Cardiac muscle cell (in vitro differentiated cells and primary cell): ENCODE measurements around the gene DCLRE1C. TPM values are rescaled to one million over a fixed set of nuclear protein-coding genes. Genes with fewer than 3 reads are reported as not detected.

Experiments used
- DNase-seq, 2 donors: peaks; one replicate each; pipeline versions ENCODE4 v3.0.0 to v3.0.0-alpha.2; 2010 to 2017; ENCODE audit warnings: low read depth in 1 of 2, low spot score in 1 of 2
- H3K27ac ChIP-seq: fragments of 200-600 bp; sonication (generic); 2 replicates; pipeline ENCODE4 v1.5.1; 2016
- H3K27me3 ChIP-seq: fragments of 200-600 bp; sonication (generic); 2 replicates; pipeline ENCODE4 v1.6.0; 2016; ENCODE audit warnings: control low read depth
- H3K36me3 ChIP-seq: fragments of 200-600 bp; sonication (generic); 2 replicates; pipeline ENCODE4 v1.5.1; 2016; ENCODE audit warnings: control low read depth
- H3K4me1 ChIP-seq: fragments of 200-600 bp; sonication (generic); 2 replicates; pipeline ENCODE4 v1.8.1; 2017; ENCODE audit warnings: low read depth, mild to moderate bottlenecking, mixed run types
- H3K4me3 ChIP-seq: fragments of 200-600 bp; sonication (generic); 2 replicates; pipeline ENCODE4 v1.5.1; 2016; ENCODE audit warnings: mild to moderate bottlenecking
- H3K9me3 ChIP-seq: fragments of 200-600 bp; sonication (generic); 2 replicates; pipeline ENCODE4 v1.5.1; 2017; ENCODE audit warnings: low read depth, mild to moderate bottlenecking, control low read depth
- polyA plus RNA-seq: library from polyadenylated mRNA; unstranded; fragments of >200 nt; fragmentation: Nextera tagmentation; extraction: Ambion mirVana; gene quantifications from 2 replicates; pipeline ENCODE4 v1.2.1, GENCODE V29; 2016
- total RNA-seq: library from RNA; depleted of rRNA; stranded (reverse); fragments of >200 nt; gene quantifications from 2 replicates; pipeline ENCODE4 v1.2.3, GENCODE V29; 2016
- TF ChIP-seq, protein P1 (sequence below): IDR thresholded peaks from 2 replicates; pipeline ENCODE4 v1.5.1; 2012; ENCODE audit warnings: low read depth, mild to moderate bottlenecking, low read length

DCLRE1C gene
- total and polyA plus RNA-seq, 2 experiments from 2014 or later: 8.2 to 16.6 TPM

DNA sequence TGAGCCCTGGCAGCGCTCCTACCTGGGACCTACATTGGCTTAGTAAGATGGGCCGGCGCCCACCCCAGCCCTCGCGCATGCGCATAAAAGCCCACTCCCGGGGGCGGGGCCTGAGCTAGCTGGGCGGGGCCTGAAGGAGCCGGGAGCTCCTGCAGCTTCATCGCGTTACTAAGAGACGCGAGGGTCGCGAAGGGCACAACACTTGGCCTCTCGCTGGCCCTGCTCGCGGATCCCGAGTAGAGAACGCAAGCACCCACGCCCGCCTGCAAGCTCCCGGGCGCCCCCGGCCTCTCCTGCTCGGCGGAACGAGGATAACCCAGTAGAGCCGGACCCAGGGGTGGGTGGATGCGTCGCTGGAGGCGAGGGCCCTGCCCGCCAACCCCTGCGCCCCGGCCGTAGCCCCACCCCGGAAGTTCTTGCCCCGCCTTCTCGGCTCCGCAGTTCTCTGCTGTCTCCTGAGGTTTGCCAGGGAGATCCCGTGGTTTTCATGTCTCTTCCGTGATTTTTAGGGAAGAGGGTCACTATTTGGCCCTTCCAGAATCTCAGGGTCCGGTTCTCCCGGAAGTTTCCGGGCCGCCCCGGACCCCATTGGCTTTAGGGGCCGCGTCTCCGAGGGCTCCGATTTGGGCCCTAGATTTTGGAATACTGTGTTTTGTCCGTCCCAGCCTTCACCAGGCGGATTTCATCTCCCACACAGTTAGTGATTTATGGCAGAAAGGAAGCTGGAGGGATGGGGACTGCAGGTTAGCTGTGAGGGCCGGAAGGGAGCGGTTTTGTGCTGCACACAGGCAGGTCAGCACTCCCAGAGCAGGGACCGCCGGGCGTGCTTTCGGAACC is 5.5 kb upstream of the DCLRE1C start, which contains the start of gene MEIG1:
MEIG1 (plus strand) TSS at position 168 of the 837 bp plus-strand sequence. CDS start 7,081 bp downstream, outside the sequence.
- peak within 1 kb of the TSS; percentile 64 for H3K4me3 ChIP-seq
- no peaks in the 10 kb centered on the region for H3K9me3 ChIP-seq
- peak within 1 kb of the TSS; percentile 94 for H3K27ac ChIP-seq
- no peaks in the 10 kb centered on the region for H3K4me1 ChIP-seq
- TF ChIP-seq, protein P1, sequence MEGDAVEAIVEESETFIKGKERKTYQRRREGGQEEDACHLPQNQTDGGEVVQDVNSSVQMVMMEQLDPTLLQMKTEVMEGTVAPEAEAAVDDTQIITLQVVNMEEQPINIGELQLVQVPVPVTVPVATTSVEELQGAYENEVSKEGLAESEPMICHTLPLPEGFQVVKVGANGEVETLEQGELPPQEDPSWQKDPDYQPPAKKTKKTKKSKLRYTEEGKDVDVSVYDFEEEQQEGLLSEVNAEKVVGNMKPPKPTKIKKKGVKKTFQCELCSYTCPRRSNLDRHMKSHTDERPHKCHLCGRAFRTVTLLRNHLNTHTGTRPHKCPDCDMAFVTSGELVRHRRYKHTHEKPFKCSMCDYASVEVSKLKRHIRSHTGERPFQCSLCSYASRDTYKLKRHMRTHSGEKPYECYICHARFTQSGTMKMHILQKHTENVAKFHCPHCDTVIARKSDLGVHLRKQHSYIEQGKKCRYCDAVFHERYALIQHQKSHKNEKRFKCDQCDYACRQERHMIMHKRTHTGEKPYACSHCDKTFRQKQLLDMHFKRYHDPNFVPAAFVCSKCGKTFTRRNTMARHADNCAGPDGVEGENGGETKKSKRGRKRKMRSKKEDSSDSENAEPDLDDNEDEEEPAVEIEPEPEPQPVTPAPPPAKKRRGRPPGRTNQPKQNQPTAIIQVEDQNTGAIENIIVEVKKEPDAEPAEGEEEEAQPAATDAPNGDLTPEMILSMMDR: no peak
- H3K27me3 ChIP-seq: no peaks in the 10 kb centered on the region
- H3K36me3 ChIP-seq: no peaks in the 10 kb centered on the region
- DNase-seq: peak; percentile 92 to 96

DNA sequence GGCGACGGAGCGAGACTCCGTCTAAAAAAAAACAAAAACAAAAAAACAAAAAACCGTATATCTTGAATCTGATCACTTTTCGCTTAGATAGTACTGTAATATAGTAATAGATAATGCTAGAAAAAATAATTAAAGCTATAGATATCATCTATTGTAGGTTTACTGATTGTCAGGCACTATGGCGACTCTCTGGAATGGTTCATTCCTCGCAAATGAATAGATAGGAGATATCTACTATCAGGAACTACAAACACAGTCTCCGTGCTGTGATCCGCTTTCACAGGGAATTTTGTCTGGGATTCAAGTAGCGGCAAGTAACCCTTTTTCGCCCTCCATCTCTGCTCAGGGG is 5.0 kb upstream of the DCLRE1C start:
- no peak for DNase-seq
- Histone ChIP-seq H3K27me3 (no peaks in the 10 kb centered on the region), H3K4me3 (peak overlapping the region; percentile 64), H3K27ac (no peak overlapping the region), H3K4me1 (no peaks in the 10 kb centered on the region), H3K9me3 (no peaks in the 10 kb centered on the region), H3K36me3 (no peaks in the 10 kb centered on the region)
- TF ChIP-seq, protein P1: no peak

GRCh38 chr10:14954934-14955333 is 1.0 kb upstream of the DCLRE1C start:
- H3K4me1 ChIP-seq: peaks cover 4% of the 10 kb centered on the region
- no peak overlapping the region for H3K27ac ChIP-seq
- DNase-seq: no peak
- no peak overlapping the region for H3K4me3 ChIP-seq
- TF ChIP-seq, protein P1: no peak
- no peaks in the 10 kb centered on the region for H3K27me3 ChIP-seq
- no peaks in the 10 kb centered on the region for H3K9me3 ChIP-seq
- no peaks in the 10 kb centered on the region for H3K36me3 ChIP-seq

DNA sequence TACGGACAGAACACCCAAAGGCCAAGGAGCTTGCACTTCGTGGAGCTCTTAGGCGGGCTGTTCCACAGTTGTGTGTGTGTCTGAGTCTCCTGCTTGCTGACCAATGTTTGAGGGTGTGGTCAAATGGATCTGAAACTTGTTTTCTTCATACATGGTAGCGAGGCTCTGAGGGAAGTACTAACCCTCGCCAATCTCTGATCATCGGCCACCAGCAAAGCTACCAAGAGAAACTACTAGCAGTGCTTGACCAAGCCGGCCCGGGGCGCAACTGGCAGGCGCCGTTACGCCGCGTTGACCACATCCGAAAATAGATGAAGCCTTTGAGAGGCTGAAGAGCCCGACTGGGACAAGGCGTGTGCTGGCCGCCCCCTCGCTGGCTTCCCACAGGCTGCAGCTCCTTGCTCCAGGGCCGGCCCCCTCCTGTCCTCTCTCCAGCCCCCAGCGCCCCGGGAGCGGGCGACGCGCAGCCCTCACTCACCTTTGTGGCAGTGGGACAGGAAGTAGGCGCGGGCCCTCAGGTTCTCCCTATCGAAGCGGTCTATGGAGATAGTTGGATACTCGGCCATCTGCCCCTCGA is 384 bp downstream of the DCLRE1C start:
- no peaks in the 10 kb centered on the region for H3K27me3 ChIP-seq
- TF ChIP-seq, protein P1: no peak
- H3K4me1 ChIP-seq: peaks cover 4% of the 10 kb centered on the region
- H3K4me3 ChIP-seq: peak overlapping the region; percentile 52
- no peaks in the 10 kb centered on the region for H3K36me3 ChIP-seq
- DNase-seq: peak; percentile 66 to 84
- peak overlapping the region; percentile 73 for H3K27ac ChIP-seq
- no peaks in the 10 kb centered on the region for H3K9me3 ChIP-seq

GRCh38 chr10:14952851-14953423 is 959 bp downstream of the DCLRE1C start:
- TF ChIP-seq, protein P1: no peak
- Histone ChIP-seq H3K36me3 (no peaks in the 10 kb centered on the region), H3K27ac (peak overlapping the region; percentile 73), H3K4me3 (peak overlapping the region; percentile 52), H3K9me3 (no peaks in the 10 kb centered on the region), H3K4me1 (peaks cover 4% of the 10 kb centered on the region), H3K27me3 (no peaks in the 10 kb centered on the region)
- DNase-seq: no peak
